ENCODE results near the gene LIPC. TPM values are rescaled to one million over a fixed set of nuclear protein-coding genes. Genes with fewer than 3 reads are reported as not detected.

LIPC gene
- total and polyA plus RNA-seq, 9 of the 15 experiments (the other 6 are each of a cell fraction or from before 2014, with no cell fraction given): 0.07 to 0.41 (median 0.11) TPM; not detected in 2

GRCh38 chr15:58399739-58400138 is 32.1 kb upstream of the LIPC start (continued):
- TF ChIP-seq MITF (IDR thresholded peaks at IDR 0.05) (no peak), GABPA (tag; conservative IDR thresholded peaks at IDR 0.05; ENCODE audit: low read depth) (no peak), ZZZ3 (IDR thresholded peaks at IDR 0.05) (no peak), STAG1 (CRISPR knock-in tag; IDR thresholded peaks at IDR 0.05; ENCODE audit: borderline replicate concordance) (no peak), SMAD2 (IDR thresholded peaks at IDR 0.05; ENCODE audit: low read depth, low read length) (no peak), FOXJ2 (tag; IDR thresholded peaks at IDR 0.05) (no peak), ARID3A (IDR thresholded peaks at IDR 0.05; ENCODE audit: borderline replicate concordance, low read depth, low read length) (0 out of 2 replicates have a peak, but pooled peaks have one; percentile 37), TGIF2 (CRISPR knock-in tag; IDR thresholded peaks at IDR 0.05) (no peak), POLR2G (IDR thresholded peaks at IDR 0.05; ENCODE audit: low read depth, low read length) (no peak), ZNF408 (CRISPR knock-in tag; IDR thresholded peaks at IDR 0.05; ENCODE audit: low read depth) (no peak), ZC3H11A (IDR thresholded peaks at IDR 0.05; ENCODE audit: low read depth, low read length) (no peak), ZBTB49 (CRISPR knock-in tag; IDR thresholded peaks at IDR 0.05; ENCODE audit: borderline replicate concordance) (no peak), MEIS2 (IDR thresholded peaks at IDR 0.05; ENCODE audit: partially characterized antibody) (peak; percentile 20), PHB2 (IDR thresholded peaks at IDR 0.05; ENCODE audit: low read depth) (no peak), RUNX1 (IDR thresholded peaks at IDR 0.05; ENCODE audit: low read depth) (no peak), ZNF609 (CRISPR knock-in tag; IDR thresholded peaks at IDR 0.05; ENCODE audit: borderline replicate concordance) (no peak), NONO (IDR thresholded peaks at IDR 0.05; ENCODE audit: low read depth in 2 of 2, low read length in 1 of 2) (no peak), MYC (IDR thresholded peaks at IDR 0.05; ENCODE audit: low read depth, low read length) (no peak), MYC (CRISPR knock-in tag; IDR thresholded peaks at IDR 0.05; ENCODE audit: borderline replicate concordance, low read depth) (no peak)
